Esophagus muscularis mucosa (tissue), 3 donors: Measurements from ENCODE around the gene APMAP.

ENCODE experiments used
- POLR2AphosphoS5 ChIP-seq, 2 donors: sonication (generic); formaldehyde crosslinking; IDR thresholded peaks; one replicate each; pipeline ENCODE4 v1.6.1; 2017; ENCODE audit warnings: antibody characterized with exemption in 2 of 2
- TF ChIP-seq, protein P1 (sequence below), 3 experiments: fragments of 200-600 bp in 2 of 3; fragments of 450-650 bp in 1 of 3; sonication (generic) in 2 of 3; IDR thresholded peaks; one replicate each; pipeline ENCODE4 v1.5.1; 2017 to 2019; ENCODE audit warnings: antibody characterized with exemption in 3 of 3, mild to moderate bottlenecking in 2 of 3, moderate library complexity in 1 of 3

DNA sequence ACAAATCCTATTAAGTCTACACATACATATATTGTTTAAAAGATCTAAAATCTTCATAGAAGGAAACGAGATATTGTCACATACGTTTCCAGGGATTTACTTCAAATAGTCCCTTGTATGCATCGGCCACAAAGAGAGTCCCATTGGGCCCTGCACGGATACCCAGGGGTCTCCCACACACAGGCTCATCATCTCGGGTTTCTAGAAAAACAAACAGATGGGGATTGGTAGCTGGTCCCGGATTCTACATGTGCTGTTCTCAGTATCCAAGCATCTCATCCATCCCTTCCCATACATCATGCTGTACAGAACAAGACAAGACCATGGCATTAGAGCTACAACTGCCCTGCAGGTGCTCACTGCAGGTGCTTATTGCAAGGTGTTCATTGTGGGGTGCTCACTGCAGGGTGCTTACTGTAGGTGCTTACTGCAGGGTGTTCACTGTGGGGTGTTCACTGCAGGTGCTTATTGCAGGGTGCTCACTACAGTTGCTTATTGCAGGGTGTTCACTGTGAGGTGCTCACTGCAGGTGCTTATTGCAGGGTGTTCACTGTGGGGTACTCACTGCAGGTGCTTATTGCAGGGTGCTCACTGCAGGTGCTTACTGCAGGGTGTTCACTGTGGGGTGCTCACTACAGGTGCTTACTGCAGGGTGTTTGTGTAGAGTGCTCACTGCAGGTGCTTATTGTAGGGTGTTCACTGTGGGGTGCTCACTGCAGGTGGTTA lies 21.0 kb downstream of the APMAP start:
- TF ChIP-seq POLR2AphosphoS5 (IDR thresholded peaks at IDR 0.05), result no peak
- TF ChIP-seq, protein P1, sequence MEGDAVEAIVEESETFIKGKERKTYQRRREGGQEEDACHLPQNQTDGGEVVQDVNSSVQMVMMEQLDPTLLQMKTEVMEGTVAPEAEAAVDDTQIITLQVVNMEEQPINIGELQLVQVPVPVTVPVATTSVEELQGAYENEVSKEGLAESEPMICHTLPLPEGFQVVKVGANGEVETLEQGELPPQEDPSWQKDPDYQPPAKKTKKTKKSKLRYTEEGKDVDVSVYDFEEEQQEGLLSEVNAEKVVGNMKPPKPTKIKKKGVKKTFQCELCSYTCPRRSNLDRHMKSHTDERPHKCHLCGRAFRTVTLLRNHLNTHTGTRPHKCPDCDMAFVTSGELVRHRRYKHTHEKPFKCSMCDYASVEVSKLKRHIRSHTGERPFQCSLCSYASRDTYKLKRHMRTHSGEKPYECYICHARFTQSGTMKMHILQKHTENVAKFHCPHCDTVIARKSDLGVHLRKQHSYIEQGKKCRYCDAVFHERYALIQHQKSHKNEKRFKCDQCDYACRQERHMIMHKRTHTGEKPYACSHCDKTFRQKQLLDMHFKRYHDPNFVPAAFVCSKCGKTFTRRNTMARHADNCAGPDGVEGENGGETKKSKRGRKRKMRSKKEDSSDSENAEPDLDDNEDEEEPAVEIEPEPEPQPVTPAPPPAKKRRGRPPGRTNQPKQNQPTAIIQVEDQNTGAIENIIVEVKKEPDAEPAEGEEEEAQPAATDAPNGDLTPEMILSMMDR (IDR thresholded peaks at IDR 0.05), result no peak
